Mesenchymal stem cell (in vitro differentiated cells and primary cell): ENCODE data around the gene MAPK8.
A peak's percentile ranks its signal among the peaks of the same experiment; 100 is the strongest.

Experiments
- DNase-seq: peaks from one replicate; pipeline ENCODE4 v3.0.0-alpha.2; 2013
- H2AFZ ChIP-seq: one replicate; pipeline ENCODE4 v1.6.1; 2013; ENCODE audit warnings: low read depth, mild to moderate bottlenecking, control low read depth, inconsistent platforms, low read length, moderate library complexity
- H2AK5ac ChIP-seq: 2 replicates; pipeline ENCODE4 v1.6.1; 2013; ENCODE audit warnings: low read length, moderate library complexity, mild to moderate bottlenecking, inconsistent platforms; ENCODE audit not compliant: severe bottlenecking
- H2BK120ac ChIP-seq: one replicate; pipeline ENCODE4 v1.6.1; 2013; ENCODE audit warnings: low read depth, mild to moderate bottlenecking, inconsistent platforms, low read length, moderate library complexity
- H2BK12ac ChIP-seq, 2 experiments: one replicate each; pipeline ENCODE4 v1.6.1; 2013; ENCODE audit warnings: inconsistent platforms in 2 of 2, low read length in 2 of 2, mild to moderate bottlenecking in 2 of 2, moderate library complexity in 2 of 2, control low read depth in 1 of 2
- H2BK15ac ChIP-seq: one replicate; pipeline ENCODE4 v1.6.1; 2013; ENCODE audit warnings: mild to moderate bottlenecking, low read depth, inconsistent platforms; ENCODE audit not compliant: poor library complexity, severe bottlenecking
- H2BK5ac ChIP-seq: 2 replicates; pipeline ENCODE4 v1.6.1; 2013; ENCODE audit warnings: low read depth, mild to moderate bottlenecking, low read length, control low read depth, inconsistent platforms; ENCODE audit not compliant: poor library complexity, severe bottlenecking
- H3K14ac ChIP-seq, 2 experiments: one replicate each; pipeline ENCODE4 v1.6.1; 2013; ENCODE audit warnings: inconsistent platforms in 2 of 2, low read length in 2 of 2, control low read depth in 1 of 2, mild to moderate bottlenecking in 1 of 2, moderate library complexity in 1 of 2
- H3K18ac ChIP-seq, 2 experiments: one replicate each; pipeline ENCODE4 v1.6.1; 2013; ENCODE audit warnings: inconsistent platforms in 2 of 2, low read length in 2 of 2, control low read depth in 1 of 2, low read depth in 1 of 2, mild to moderate bottlenecking in 1 of 2
- H3K23ac ChIP-seq, 2 experiments: one replicate each; pipeline ENCODE4 v1.6.1; 2013; ENCODE audit warnings: inconsistent platforms in 2 of 2, low read length in 2 of 2, mild to moderate bottlenecking in 2 of 2, moderate library complexity in 2 of 2, control low read depth in 1 of 2
- H3K27ac ChIP-seq: 2 replicates; pipeline ENCODE4 v1.5.1; 2013; ENCODE audit warnings: mild to moderate bottlenecking, moderate library complexity, low read length, control low read depth, inconsistent platforms; ENCODE audit not compliant: poor library complexity, severe bottlenecking
- H3K27me3 ChIP-seq, 2 experiments: 2 replicates each; pipeline versions ENCODE4 v1.6.1 to v1.7.0; 2013; ENCODE audit warnings: low read length in 2 of 2, mild to moderate bottlenecking in 2 of 2, moderate library complexity in 2 of 2, control low read depth in 1 of 2, inconsistent platforms in 1 of 2; ENCODE audit not compliant: control insufficient read depth in 1 of 2, insufficient read depth in 1 of 2
- H3K36me3 ChIP-seq, 2 experiments: 2 replicates each; pipeline versions ENCODE4 v1.6.1 to v1.7.0; 2013; ENCODE audit warnings: low read length in 2 of 2, control low read depth in 1 of 2, inconsistent platforms in 1 of 2, low read depth in 1 of 2, mild to moderate bottlenecking in 1 of 2; ENCODE audit not compliant: insufficient read depth in 2 of 2, control insufficient read depth in 1 of 2
- H3K4ac ChIP-seq, 2 experiments: one replicate each; pipeline ENCODE4 v1.6.1; 2013; ENCODE audit warnings: inconsistent platforms in 2 of 2, low read length in 2 of 2, mild to moderate bottlenecking in 2 of 2, moderate library complexity in 2 of 2, control low read depth in 1 of 2, low read depth in 1 of 2
- H3K4me1 ChIP-seq: 2 replicates; pipeline ENCODE4 v1.6.1; 2013; ENCODE audit warnings: low read depth, low read length, control low read depth; ENCODE audit not compliant: control insufficient read depth, insufficient read depth
- H3K4me2 ChIP-seq: 2 replicates; pipeline ENCODE4 v1.6.1; 2013; ENCODE audit warnings: low read length, mild to moderate bottlenecking, inconsistent platforms; ENCODE audit not compliant: poor library complexity, severe bottlenecking
- H3K4me3 ChIP-seq, 2 experiments: 2 replicates each; pipeline versions ENCODE4 v1.5.1 to v1.7.0; 2013; ENCODE audit warnings: low read length in 2 of 2, mild to moderate bottlenecking in 2 of 2, control low read depth in 1 of 2, low read depth in 1 of 2; ENCODE audit not compliant: insufficient read depth in 1 of 2
- H3K79me1 ChIP-seq: replicated peaks from 2 replicates; pipeline ENCODE4 v1.6.1; 2013; ENCODE audit warnings: mild to moderate bottlenecking, control low read depth, low read length, inconsistent platforms; ENCODE audit not compliant: poor library complexity, severe bottlenecking
- H3K9ac ChIP-seq: 2 replicates; pipeline ENCODE4 v1.7.0; 2013; ENCODE audit warnings: mild to moderate bottlenecking, low read length, moderate library complexity
- H3K9me3 ChIP-seq: 2 replicates; pipeline ENCODE4 v1.7.0; 2013; ENCODE audit warnings: mild to moderate bottlenecking, low read length; ENCODE audit not compliant: control insufficient read depth
- H4K8ac ChIP-seq: one replicate; pipeline ENCODE4 v1.6.1; 2013; ENCODE audit warnings: inconsistent platforms, mild to moderate bottlenecking, low read length, moderate library complexity
- H4K91ac ChIP-seq: one replicate; pipeline ENCODE4 v1.6.1; 2013; ENCODE audit warnings: mild to moderate bottlenecking, low read length, inconsistent platforms
- WGBS: methylation state at CpG from one replicate; pipeline ENCODE4 v1.1.7; 2013; ENCODE audit warnings: mixed read lengths; 5-methylcytosine and 5-hydroxymethylcytosine counted together

Gene MAPK8

DNA sequence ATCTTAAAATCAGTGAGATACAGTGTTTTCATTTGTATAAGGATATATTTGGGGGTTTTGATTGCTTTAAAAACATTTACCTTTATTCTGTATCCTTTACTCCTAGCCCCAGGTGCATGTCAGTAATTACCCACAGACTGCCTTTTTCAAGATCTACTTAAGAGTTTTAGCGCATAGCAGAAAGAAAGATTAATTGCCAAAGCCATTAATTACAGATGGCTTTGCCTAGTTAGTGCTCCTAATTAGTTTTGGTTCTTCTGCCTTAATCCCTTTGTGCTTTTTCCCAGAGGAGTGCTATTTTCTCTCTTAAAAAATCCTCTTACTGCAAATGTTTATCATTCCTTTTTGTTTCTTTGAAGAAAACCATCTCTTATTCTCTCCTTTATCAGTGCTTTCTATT lies 122.8 kb downstream of the MAPK8 start:
- Histone ChIP-seq H3K4ac (no peak overlapping the region), H3K23ac (no peak overlapping the region), H3K9ac (no peak overlapping the region), H3K4me1 (no peaks in the 10 kb centered on the region), H3K4me3 (no peak overlapping the region), H2AK5ac (no peak overlapping the region), H3K27ac (no peak overlapping the region), H2BK15ac (no peak overlapping the region), H4K91ac (no peak overlapping the region), H4K8ac (no peak overlapping the region), H2BK12ac (no peak overlapping the region), H3K18ac (no peak overlapping the region), H3K4me2 (no peak overlapping the region), H2BK5ac (no peak overlapping the region), H3K9me3 (no peaks in the 10 kb centered on the region), H3K27me3 (no peaks in the 10 kb centered on the region), H2BK120ac (no peak overlapping the region), H2AFZ (no peak overlapping the region), H3K79me1 (peaks cover 1% of the 10 kb centered on the region), H3K14ac (no peak overlapping the region), H3K36me3 (peaks cover 0 to 41% of the 10 kb centered on the region in 2 experiments)
- DNase-seq: no peak
- WGBS: 100% methylated on average over 1 of the region's 1 CpG

- H4K91ac ChIP-seq: no peak overlapping the region
- H3K23ac ChIP-seq: no peak overlapping the region
- no peak overlapping the region for H3K9ac ChIP-seq
- H3K27ac ChIP-seq: no peak overlapping the region
- H3K27me3 ChIP-seq: no peaks in the 10 kb centered on the region
- no peak for DNase-seq
- H2BK15ac ChIP-seq: no peak overlapping the region
- no peak overlapping the region for H2AFZ ChIP-seq
- peaks cover 1% of the 10 kb centered on the region for H3K79me1 ChIP-seq
- no peak overlapping the region for H2BK12ac ChIP-seq
- no peak overlapping the region for H3K4ac ChIP-seq
- H3K36me3 ChIP-seq: peaks cover 0 to 41% of the 10 kb centered on the region in 2 experiments
- H3K4me2 ChIP-seq: no peak overlapping the region
- WGBS: 92% methylated on average over 2 of the region's 4 CpGs
- H3K18ac ChIP-seq: no peak overlapping the region
- no peak overlapping the region for H2BK5ac ChIP-seq
- H2BK120ac ChIP-seq: no peak overlapping the region
- no peak overlapping the region for H4K8ac ChIP-seq
- H3K4me3 ChIP-seq: no peak overlapping the region
- H3K4me1 ChIP-seq: no peaks in the 10 kb centered on the region
- H2AK5ac ChIP-seq: no peak overlapping the region
- H3K9me3 ChIP-seq: no peaks in the 10 kb centered on the region
- H3K14ac ChIP-seq: no peak overlapping the region
Observed at GRCh38 chr10:48430402-48430993, 124.0 kb downstream of the MAPK8 start.

- Histone ChIP-seq H3K18ac (no peak overlapping the region), H3K79me1 (peaks cover 1% of the 10 kb centered on the region), H3K27ac (no peak overlapping the region), H3K9me3 (no peaks in the 10 kb centered on the region), H2BK15ac (no peak overlapping the region), H4K91ac (no peak overlapping the region), H2BK5ac (no peak overlapping the region), H2BK12ac (no peak overlapping the region), H3K4me2 (no peak overlapping the region), H3K27me3 (no peaks in the 10 kb centered on the region), H2AK5ac (no peak overlapping the region), H3K9ac (no peak overlapping the region), H3K4me3 (no peak overlapping the region), H3K4me1 (no peaks in the 10 kb centered on the region), H3K36me3 (peaks cover 0 to 31% of the 10 kb centered on the region in 2 experiments), H3K4ac (no peak overlapping the region), H4K8ac (no peak overlapping the region), H2AFZ (no peak overlapping the region), H3K23ac (no peak overlapping the region), H3K14ac (no peak overlapping the region), H2BK120ac (no peak overlapping the region)
- no peak for DNase-seq
Observed at GRCh38 chr10:48431871-48432270, 125.4 kb downstream of the MAPK8 start.

DNA sequence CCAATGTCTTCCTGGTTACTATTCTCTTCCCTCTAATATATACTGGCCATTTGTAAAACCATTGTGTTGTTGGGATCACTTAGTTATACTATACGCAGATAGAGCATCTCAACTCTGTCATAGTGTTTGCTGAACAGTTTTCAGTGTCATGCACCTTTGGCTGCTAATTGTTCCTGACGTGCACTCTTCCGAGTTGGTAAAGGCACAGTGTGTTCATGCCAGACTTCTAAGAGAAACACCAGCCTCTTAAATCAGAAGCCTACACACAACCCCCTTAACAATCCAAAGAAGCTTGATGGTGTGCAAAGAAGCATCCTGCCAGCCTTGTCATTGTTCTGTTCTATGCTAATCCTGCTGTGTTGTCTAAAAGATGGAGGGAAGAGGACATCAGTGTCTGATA lies 131.1 kb downstream of the MAPK8 start:
- Histone ChIP-seq H4K8ac (no peak overlapping the region), H3K4ac (no peak overlapping the region), H3K9ac (no peak overlapping the region), H3K18ac (no peak overlapping the region), H3K79me1 (no peaks in the 10 kb centered on the region), H3K27me3 (no peaks in the 10 kb centered on the region), H2BK12ac (no peak overlapping the region), H3K4me3 (no peak overlapping the region), H2AFZ (no peak overlapping the region), H2BK120ac (no peak overlapping the region), H2BK15ac (no peak overlapping the region), H4K91ac (no peak overlapping the region), H2BK5ac (no peak overlapping the region), H3K14ac (no peak overlapping the region), H3K9me3 (no peaks in the 10 kb centered on the region), H3K27ac (peak overlapping the region; percentile 29), H3K36me3 (peaks cover 4 to 26% of the 10 kb centered on the region in 2 experiments), H3K4me1 (peaks cover 5% of the 10 kb centered on the region), H3K23ac (no peak overlapping the region), H2AK5ac (no peak overlapping the region), H3K4me2 (no peak overlapping the region)
- WGBS: 97% methylated on average over 3 of the region's 3 CpGs
- no peak for DNase-seq
